MM.1S (cell line): ENCODE results near the gene NUB1.

Experiments used
- CTCF ChIP-seq: fragments of 300-600 bp; sonication (generic); IDR thresholded peaks from 2 replicates; pipeline ENCODE4 v1.5.1; 2016; ENCODE audit warnings: antibody characterized with exemption, low read length, mixed read lengths
- EZH2 ChIP-seq: fragments of 300-600 bp; sonication (generic); optimal IDR thresholded peaks from 2 replicates; pipeline ENCODE3; 2017; ENCODE audit warnings: low read depth, mild to moderate bottlenecking, antibody characterized with exemption, low read length, mixed read lengths
- EZH2phosphoT487 ChIP-seq: fragments of 300-600 bp; sonication (generic); IDR thresholded peaks from 2 replicates; pipeline ENCODE4 v1.6.1; 2018; ENCODE audit warnings: antibody characterized with exemption, low read length

DNA sequence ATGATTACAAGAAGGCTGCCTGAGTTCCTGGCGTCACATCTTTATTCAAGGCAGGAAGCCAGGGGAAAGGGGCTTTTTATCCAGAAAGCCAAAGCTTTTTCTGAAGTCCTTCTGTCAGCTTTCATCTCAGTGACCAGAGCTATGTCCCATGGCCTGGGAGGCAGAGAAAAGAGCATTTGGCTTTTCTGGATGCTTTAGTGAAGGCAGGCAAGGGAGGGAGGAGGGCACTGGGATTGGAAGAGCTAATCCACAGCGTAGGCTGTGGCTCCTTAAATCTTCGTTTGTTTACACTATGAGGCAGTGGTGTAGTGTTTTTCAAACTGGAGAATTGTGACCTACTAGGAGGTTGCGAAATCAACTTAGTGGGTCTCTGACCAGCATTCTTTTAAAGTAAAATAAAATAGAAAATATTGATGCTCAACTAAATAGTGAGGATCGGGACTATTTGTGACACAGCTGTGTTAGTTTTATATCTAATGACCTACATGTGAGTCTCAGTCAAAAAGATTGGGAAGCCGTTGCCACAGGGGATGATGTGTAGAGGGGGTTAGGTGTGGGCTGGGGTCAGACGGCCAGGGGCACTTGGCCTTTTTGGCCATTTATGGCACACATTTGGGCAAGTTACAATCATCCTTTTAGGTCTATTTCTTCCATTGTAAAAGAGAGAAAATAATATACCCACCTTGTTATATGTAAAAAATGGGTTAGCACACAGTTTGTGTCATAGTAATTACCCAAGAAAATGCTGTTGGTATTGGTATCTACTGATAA lies 84.2 kb downstream of the NUB1 start:
- TF ChIP-seq CTCF (no peak), EZH2 (no peak), EZH2phosphoT487 (no peak)
